GM23338 (cell line): ENCODE results near the gene TBC1D14. TPM values are rescaled to one million over a fixed set of nuclear protein-coding genes. Genes with fewer than 3 reads are reported as not detected.

Experiments
- ATAC-seq: fragments of 200-7000 bp; cut with Tn5 transposase; 3 replicates; pipeline ENCODE4 v1.9.1; 2020
- DNase-seq: peaks from one replicate; pipeline ENCODE4 v3.0.0-alpha.2; 2015; ENCODE audit warnings: low spot score
- H2AFZ ChIP-seq: fragments of 200-600 bp; sonication (generic); 2 replicates; pipeline ENCODE4 v1.8.0; 2016; ENCODE audit warnings: antibody characterized with exemption, mild to moderate bottlenecking, moderate library complexity
- H3F3A ChIP-seq: fragments of 200-600 bp; sonication (generic); replicated peaks from 2 replicates; pipeline ENCODE4 v1.8.0; 2017; ENCODE audit warnings: antibody characterized with exemption, mixed run types, low read depth
- H3K27ac ChIP-seq: fragments of 200-600 bp; sonication (generic); 2 replicates; pipeline ENCODE4 v1.6.1; 2016; ENCODE audit warnings: low read depth
- H3K27me3 ChIP-seq: fragments of 200-600 bp; sonication (generic); 2 replicates; pipeline ENCODE4 v1.8.0; 2016; ENCODE audit warnings: mild to moderate bottlenecking, mixed run types, moderate library complexity; ENCODE audit not compliant: insufficient read depth
- H3K36me3 ChIP-seq: fragments of 200-600 bp; sonication (generic); 2 replicates; pipeline ENCODE4 v1.8.0; 2016; ENCODE audit warnings: mild to moderate bottlenecking; ENCODE audit not compliant: insufficient read depth
- H3K4me1 ChIP-seq: fragments of 200-600 bp; sonication (generic); 2 replicates; pipeline ENCODE4 v1.8.0; 2016; ENCODE audit warnings: mild to moderate bottlenecking, moderate library complexity; ENCODE audit not compliant: insufficient read depth
- H3K4me2 ChIP-seq: fragments of 200-600 bp; sonication (generic); 2 replicates; pipeline ENCODE4 v1.7.1; 2017; ENCODE audit warnings: mixed run types
- H3K4me3 ChIP-seq: fragments of 200-600 bp; sonication (generic); 2 replicates; pipeline ENCODE4 v1.6.1; 2016; ENCODE audit warnings: mixed run types
- H3K79me2 ChIP-seq: fragments of 200-600 bp; sonication (generic); replicated peaks from 2 replicates; pipeline ENCODE4 v1.8.0; 2017; ENCODE audit warnings: mild to moderate bottlenecking; ENCODE audit not compliant: insufficient read depth
- H3K9me2 ChIP-seq: fragments of 200-600 bp; sonication (generic); 2 replicates; pipeline ENCODE4 v1.8.0; 2017; ENCODE audit not compliant: insufficient read depth
- H4K20me1 ChIP-seq: fragments of 200-600 bp; sonication (generic); replicated peaks from 2 replicates; pipeline ENCODE4 v1.8.0; 2017; ENCODE audit warnings: mild to moderate bottlenecking; ENCODE audit not compliant: insufficient read depth
- H3K27ac Mint-ChIP-seq: 2 replicates; pipeline ENCODE4 v1.8.0; 2020; ENCODE audit warnings: inconsistent platforms, mild to moderate bottlenecking, moderate library complexity, mixed read lengths
- H3K27me3 Mint-ChIP-seq: 3 replicates; pipeline ENCODE4 v1.8.0; 2022; ENCODE audit warnings: low read depth, mild to moderate bottlenecking, moderate library complexity, mixed read lengths, inconsistent platforms; ENCODE audit not compliant: insufficient read depth, poor library complexity
- H3K36me3 Mint-ChIP-seq: 3 replicates; pipeline ENCODE4 v1.8.0; 2021; ENCODE audit warnings: low read depth, mild to moderate bottlenecking, inconsistent platforms, moderate library complexity, mixed read lengths
- H3K4me1 Mint-ChIP-seq: 3 replicates; pipeline ENCODE4 v1.8.0; 2020; ENCODE audit warnings: mild to moderate bottlenecking, inconsistent platforms, mixed read lengths
- H3K4me3 Mint-ChIP-seq: 3 replicates; pipeline ENCODE4 v1.8.0; 2021; ENCODE audit warnings: moderate library complexity, mild to moderate bottlenecking, inconsistent platforms, mixed read lengths
- H3K9me3 Mint-ChIP-seq: 3 replicates; pipeline ENCODE4 v1.8.0; 2020; ENCODE audit warnings: moderate library complexity, mild to moderate bottlenecking, inconsistent platforms, mixed read lengths
- EZH2 ChIP-seq: fragments of 200-600 bp; sonication (generic); IDR thresholded peaks from one replicate; pipeline ENCODE4 v1.8.0; 2017; ENCODE audit warnings: antibody characterized with exemption, mild to moderate bottlenecking, low read depth; ENCODE audit not compliant: unreplicated experiment
- JUNB ChIP-seq: IDR thresholded peaks from one replicate; pipeline ENCODE4 v1.6.1; 2016; ENCODE audit warnings: antibody characterized with exemption; ENCODE audit not compliant: unreplicated experiment
- POLR2AphosphoS5 ChIP-seq: IDR thresholded peaks from 2 replicates; pipeline ENCODE4 v1.6.1; 2016; ENCODE audit warnings: antibody characterized with exemption, low read depth
- ZNF114 ChIP-seq: fragments of 250-450 bp; sonication (Bioruptor Pico); IDR thresholded peaks from 2 replicates; pipeline ENCODE4 v1.5.0; 2020; ENCODE audit warnings: mild to moderate bottlenecking, moderate library complexity
- ZNF331 ChIP-seq: fragments of 250-450 bp; sonication (Bioruptor Pico); IDR thresholded peaks from 2 replicates; pipeline ENCODE4 v1.5.0; 2020; ENCODE audit warnings: low read depth, mild to moderate bottlenecking, moderate library complexity
- polyA plus RNA-seq: library from polyadenylated mRNA; unstranded; fragments of >200 nt; fragmentation: Nextera tagmentation; extraction: Ambion mirVana; gene quantifications from 2 replicates; pipeline ENCODE4 v1.2.1, GENCODE V29; 2016
- total RNA-seq: library from RNA; depleted of rRNA; stranded (reverse); fragments of >200 nt; shearing (Covaris generic); gene quantifications from 2 replicates; pipeline ENCODE4 v1.2.3, GENCODE V29; 2014
- TF ChIP-seq, protein P1 (sequence below): IDR thresholded peaks from one replicate; pipeline ENCODE4 v1.6.1; 2018; ENCODE audit warnings: antibody characterized with exemption; ENCODE audit not compliant: unreplicated experiment
- TF ChIP-seq, protein P2 (sequence below), 2 experiments: fragments of 200-600 bp in 1 of 2; sonication (generic) in 1 of 2; conservative IDR thresholded peaks; 2 replicates each; pipeline versions ENCODE4 v1.5.1 to v1.6.1; 2016 to 2017; ENCODE audit warnings: antibody characterized with exemption in 2 of 2, low read depth in 2 of 2, mild to moderate bottlenecking in 2 of 2, moderate library complexity in 1 of 2
- TF ChIP-seq, protein P3 (sequence below): IDR thresholded peaks from 2 replicates; pipeline ENCODE4 v1.6.1; 2016; ENCODE audit warnings: antibody characterized with exemption

Gene TBC1D14
- total and polyA plus RNA-seq, 2 experiments from 2014 or later = 18.2 to 59.7 TPM

DNA sequence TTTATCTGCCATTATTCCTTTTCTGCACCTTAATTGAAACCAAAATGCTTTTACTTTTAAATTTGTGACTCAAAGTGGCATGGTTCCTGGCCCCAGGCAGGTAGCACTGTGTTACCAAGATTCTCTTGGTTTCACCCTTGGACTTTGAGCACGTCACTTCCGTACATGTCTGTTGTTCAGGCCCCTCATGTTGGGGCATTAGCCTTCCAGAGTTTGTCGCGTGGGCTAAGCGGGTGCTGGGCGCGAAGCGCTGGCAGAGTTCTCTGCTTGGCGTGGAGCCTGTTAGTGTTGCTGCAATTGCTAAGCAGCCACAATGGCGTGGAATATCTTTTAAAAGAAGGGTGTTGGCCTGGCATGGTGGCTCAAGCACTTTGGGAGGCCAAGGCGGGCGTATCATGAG lies 119.6 kb downstream of the TBC1D14 start (continued):
- TF ChIP-seq, protein P1, sequence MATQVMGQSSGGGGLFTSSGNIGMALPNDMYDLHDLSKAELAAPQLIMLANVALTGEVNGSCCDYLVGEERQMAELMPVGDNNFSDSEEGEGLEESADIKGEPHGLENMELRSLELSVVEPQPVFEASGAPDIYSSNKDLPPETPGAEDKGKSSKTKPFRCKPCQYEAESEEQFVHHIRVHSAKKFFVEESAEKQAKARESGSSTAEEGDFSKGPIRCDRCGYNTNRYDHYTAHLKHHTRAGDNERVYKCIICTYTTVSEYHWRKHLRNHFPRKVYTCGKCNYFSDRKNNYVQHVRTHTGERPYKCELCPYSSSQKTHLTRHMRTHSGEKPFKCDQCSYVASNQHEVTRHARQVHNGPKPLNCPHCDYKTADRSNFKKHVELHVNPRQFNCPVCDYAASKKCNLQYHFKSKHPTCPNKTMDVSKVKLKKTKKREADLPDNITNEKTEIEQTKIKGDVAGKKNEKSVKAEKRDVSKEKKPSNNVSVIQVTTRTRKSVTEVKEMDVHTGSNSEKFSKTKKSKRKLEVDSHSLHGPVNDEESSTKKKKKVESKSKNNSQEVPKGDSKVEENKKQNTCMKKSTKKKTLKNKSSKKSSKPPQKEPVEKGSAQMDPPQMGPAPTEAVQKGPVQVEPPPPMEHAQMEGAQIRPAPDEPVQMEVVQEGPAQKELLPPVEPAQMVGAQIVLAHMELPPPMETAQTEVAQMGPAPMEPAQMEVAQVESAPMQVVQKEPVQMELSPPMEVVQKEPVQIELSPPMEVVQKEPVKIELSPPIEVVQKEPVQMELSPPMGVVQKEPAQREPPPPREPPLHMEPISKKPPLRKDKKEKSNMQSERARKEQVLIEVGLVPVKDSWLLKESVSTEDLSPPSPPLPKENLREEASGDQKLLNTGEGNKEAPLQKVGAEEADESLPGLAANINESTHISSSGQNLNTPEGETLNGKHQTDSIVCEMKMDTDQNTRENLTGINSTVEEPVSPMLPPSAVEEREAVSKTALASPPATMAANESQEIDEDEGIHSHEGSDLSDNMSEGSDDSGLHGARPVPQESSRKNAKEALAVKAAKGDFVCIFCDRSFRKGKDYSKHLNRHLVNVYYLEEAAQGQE = no peak
- no peak for TF ChIP-seq ZNF114 (CRISPR knock-in tag)
- TF ChIP-seq ZNF331 (CRISPR knock-in tag) = no peak
- TF ChIP-seq POLR2AphosphoS5 = no peak
- TF ChIP-seq JUNB = no peak

DNA sequence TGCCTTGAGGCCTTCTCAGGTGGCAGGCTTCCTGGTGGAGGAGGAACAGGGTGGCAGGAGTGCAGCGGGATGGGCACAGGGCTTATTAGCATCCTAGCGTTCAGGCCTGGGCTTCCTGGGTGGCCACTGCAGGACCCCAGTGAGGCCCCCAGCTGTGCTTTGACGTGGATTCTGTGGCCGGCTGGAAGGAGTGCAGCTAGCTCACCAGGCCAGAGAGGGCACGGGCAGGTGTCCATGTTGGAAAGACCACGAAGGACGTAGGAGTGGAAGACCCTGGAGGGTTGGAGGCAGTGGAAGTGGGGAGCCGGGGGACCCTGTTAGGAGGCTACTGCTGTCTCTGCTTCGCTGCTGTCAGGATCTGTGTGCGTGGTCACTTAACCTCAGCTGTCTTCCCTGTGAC lies 120.3 kb downstream of the TBC1D14 start:
- H3K4me3 Mint-ChIP-seq = no peak overlapping the region
- H3K9me3 Mint-ChIP-seq = no peaks in the 10 kb centered on the region
- Histone ChIP-seq H3K36me3 (peaks cover 6% of the 10 kb centered on the region), H2AFZ (no peak overlapping the region), H3K9me2 (no peaks in the 10 kb centered on the region), H3K4me2 (no peak overlapping the region), H3K27me3 (no peaks in the 10 kb centered on the region), H3K27ac (no peak overlapping the region), H3K4me3 (no peak overlapping the region), H3F3A (no peaks in the 10 kb centered on the region), H3K4me1 (no peaks in the 10 kb centered on the region; the same call in 1 of the 2 replicates), H3K79me2 (no peaks in the 10 kb centered on the region), H4K20me1 (peaks cover 13% of the 10 kb centered on the region)
- H3K4me1 Mint-ChIP-seq = peaks cover 11% of the 10 kb centered on the region
- H3K27me3 Mint-ChIP-seq = peaks cover 9% of the 10 kb centered on the region
- peaks cover 58% of the 10 kb centered on the region for H3K36me3 Mint-ChIP-seq
- ATAC-seq = no peak
- TF ChIP-seq ZNF331 (CRISPR knock-in tag) (no peak), EZH2 (no peak)
- TF ChIP-seq, protein P2, sequence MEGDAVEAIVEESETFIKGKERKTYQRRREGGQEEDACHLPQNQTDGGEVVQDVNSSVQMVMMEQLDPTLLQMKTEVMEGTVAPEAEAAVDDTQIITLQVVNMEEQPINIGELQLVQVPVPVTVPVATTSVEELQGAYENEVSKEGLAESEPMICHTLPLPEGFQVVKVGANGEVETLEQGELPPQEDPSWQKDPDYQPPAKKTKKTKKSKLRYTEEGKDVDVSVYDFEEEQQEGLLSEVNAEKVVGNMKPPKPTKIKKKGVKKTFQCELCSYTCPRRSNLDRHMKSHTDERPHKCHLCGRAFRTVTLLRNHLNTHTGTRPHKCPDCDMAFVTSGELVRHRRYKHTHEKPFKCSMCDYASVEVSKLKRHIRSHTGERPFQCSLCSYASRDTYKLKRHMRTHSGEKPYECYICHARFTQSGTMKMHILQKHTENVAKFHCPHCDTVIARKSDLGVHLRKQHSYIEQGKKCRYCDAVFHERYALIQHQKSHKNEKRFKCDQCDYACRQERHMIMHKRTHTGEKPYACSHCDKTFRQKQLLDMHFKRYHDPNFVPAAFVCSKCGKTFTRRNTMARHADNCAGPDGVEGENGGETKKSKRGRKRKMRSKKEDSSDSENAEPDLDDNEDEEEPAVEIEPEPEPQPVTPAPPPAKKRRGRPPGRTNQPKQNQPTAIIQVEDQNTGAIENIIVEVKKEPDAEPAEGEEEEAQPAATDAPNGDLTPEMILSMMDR (conservative IDR thresholded peaks at IDR 0.05; ENCODE audit: low read depth in 2 of 2) = no peak
- TF ChIP-seq, protein P3, sequence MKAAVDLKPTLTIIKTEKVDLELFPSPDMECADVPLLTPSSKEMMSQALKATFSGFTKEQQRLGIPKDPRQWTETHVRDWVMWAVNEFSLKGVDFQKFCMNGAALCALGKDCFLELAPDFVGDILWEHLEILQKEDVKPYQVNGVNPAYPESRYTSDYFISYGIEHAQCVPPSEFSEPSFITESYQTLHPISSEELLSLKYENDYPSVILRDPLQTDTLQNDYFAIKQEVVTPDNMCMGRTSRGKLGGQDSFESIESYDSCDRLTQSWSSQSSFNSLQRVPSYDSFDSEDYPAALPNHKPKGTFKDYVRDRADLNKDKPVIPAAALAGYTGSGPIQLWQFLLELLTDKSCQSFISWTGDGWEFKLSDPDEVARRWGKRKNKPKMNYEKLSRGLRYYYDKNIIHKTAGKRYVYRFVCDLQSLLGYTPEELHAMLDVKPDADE = no peak
- H3K27ac Mint-ChIP-seq = no peak overlapping the region
- DNase-seq = no peak
